Vagina (tissue), 2 donors: ENCODE data around the gene PAX2. TPM values are rescaled to one million over a fixed set of nuclear protein-coding genes. Genes with fewer than 3 reads are reported as not detected.

ENCODE experiments used
- DNase-seq, 2 donors: peaks; one replicate each; pipeline ENCODE4 v3.0.0-alpha.2; 2017; ENCODE audit errors: extremely low spot score in 2 of 2
- H3K27ac ChIP-seq: fragments of 200-600 bp; sonication (generic); one replicate; pipeline ENCODE4 v1.5.1; 2019
- H3K27me3 ChIP-seq: fragments of 200-600 bp; sonication (generic); one replicate; pipeline ENCODE4 v1.5.1; 2019
- H3K36me3 ChIP-seq, 2 donors: fragments of 200-600 bp; sonication (generic); one replicate each; pipeline ENCODE4 v1.5.1; 2017 to 2019
- H3K4me1 ChIP-seq: fragments of 200-600 bp; sonication (generic); one replicate; pipeline ENCODE4 v1.5.1; 2019
- H3K4me3 ChIP-seq, 2 donors: fragments of 200-600 bp; sonication (generic); 1 replicate in 1 of 2; 2 replicates in 1 of 2; pipeline ENCODE4 v1.5.1; 2016 to 2019
- H3K9me3 ChIP-seq: fragments of 200-600 bp; sonication (generic); one replicate; pipeline ENCODE4 v1.5.1; 2019
- CTCF ChIP-seq, 3 experiments: fragments of 450-650 bp in 2 of 3; fragments of 200-600 bp in 1 of 3; sonication (generic) in 1 of 3; IDR thresholded peaks; one replicate each; pipeline ENCODE4 v1.5.1; 2017 to 2019; ENCODE audit warnings: antibody characterized with exemption in 3 of 3, mild to moderate bottlenecking in 2 of 3, moderate library complexity in 2 of 3
- POLR2A ChIP-seq, 2 donors: fragments of 450-650 bp; IDR thresholded peaks; one replicate each; pipeline ENCODE4 v1.6.1; 2017; ENCODE audit warnings: antibody characterized with exemption in 2 of 2, mild to moderate bottlenecking in 2 of 2, moderate library complexity in 2 of 2
- POLR2AphosphoS5 ChIP-seq, 2 donors: sonication (generic); formaldehyde crosslinking; IDR thresholded peaks; one replicate each; pipeline ENCODE4 v1.9.0; 2017; ENCODE audit warnings: antibody characterized with exemption in 2 of 2, mild to moderate bottlenecking in 2 of 2, low read depth in 1 of 2; ENCODE audit not compliant: insufficient read depth in 1 of 2
- intact Hi-C: fragments of 100-400 bp; cut with DNase I; formaldehyde crosslinking; loops from one replicate; pipeline ENCODE4 v1.15.1; 2023
- total RNA-seq: library from RNA; depleted of rRNA; stranded (reverse); fragments of >200 nt; gene quantifications from one replicate; pipeline ENCODE4 v1.2.3, GENCODE V29; 2016

Gene PAX2
- total RNA-seq, 1 donor from 2014 or later: not detected

DNA sequence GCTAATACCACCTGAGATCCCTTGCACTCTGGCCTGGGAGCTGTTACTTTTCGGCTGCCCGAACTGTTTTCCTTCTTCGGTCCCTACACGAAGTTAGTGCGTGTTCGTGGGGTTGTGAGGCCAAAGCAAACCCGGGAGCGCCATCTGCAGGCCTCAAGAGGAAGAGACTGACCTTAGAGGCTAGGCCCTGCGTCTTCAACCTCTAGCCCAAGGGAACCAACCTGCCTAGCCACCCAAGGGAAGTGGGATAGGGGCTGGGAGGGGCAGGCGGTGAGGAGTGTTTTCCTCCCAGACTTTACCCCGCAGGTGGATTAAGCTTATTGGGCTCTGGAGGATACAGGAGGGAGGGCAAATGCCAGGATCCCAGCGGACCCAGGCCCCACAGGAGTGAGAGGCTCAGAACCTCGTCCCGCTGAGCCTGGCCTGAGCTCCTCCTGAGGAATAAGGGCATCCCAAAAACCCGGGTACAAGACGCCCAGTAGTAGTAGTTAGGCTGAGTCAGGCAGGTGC lies 1.7 kb upstream of the PAX2 start:
- Histone ChIP-seq H3K27ac (no peak overlapping the region), H3K4me3 (no peak overlapping the region), H3K27me3 (peaks cover 31% of the 10 kb centered on the region), H3K9me3 (no peaks in the 10 kb centered on the region), H3K36me3 (no peaks in the 10 kb centered on the region), H3K4me1 (peaks cover 53% of the 10 kb centered on the region)
- TF ChIP-seq POLR2AphosphoS5 (IDR thresholded peaks at IDR 0.05; ENCODE audit: insufficient read depth in 1 of 2, low read depth in 1 of 2) (no peak), CTCF (IDR thresholded peaks at IDR 0.05) (peak in 2 of 3 experiments; percentile 16 to 17)
- no peak for DNase-seq
- intact Hi-C loops: no loop called here

- Histone ChIP-seq H3K36me3 (no peaks in the 10 kb centered on the region), H3K27me3 (peaks cover 32% of the 10 kb centered on the region), H3K4me1 (peaks cover 49% of the 10 kb centered on the region), H3K27ac (no peak overlapping the region), H3K4me3 (peak overlapping the region; percentile 5 to 15), H3K9me3 (no peaks in the 10 kb centered on the region)
- DNase-seq: no peak
- TF ChIP-seq POLR2A (IDR thresholded peaks at IDR 0.05) (no peak), POLR2AphosphoS5 (IDR thresholded peaks at IDR 0.05; ENCODE audit: insufficient read depth in 1 of 2, low read depth in 1 of 2) (no peak), CTCF (IDR thresholded peaks at IDR 0.05) (no peak)
- intact Hi-C loops: no loop called here
Measured at GRCh38 chr10:100744136-100744986, 1.0 kb upstream of the PAX2 start.

DNA sequence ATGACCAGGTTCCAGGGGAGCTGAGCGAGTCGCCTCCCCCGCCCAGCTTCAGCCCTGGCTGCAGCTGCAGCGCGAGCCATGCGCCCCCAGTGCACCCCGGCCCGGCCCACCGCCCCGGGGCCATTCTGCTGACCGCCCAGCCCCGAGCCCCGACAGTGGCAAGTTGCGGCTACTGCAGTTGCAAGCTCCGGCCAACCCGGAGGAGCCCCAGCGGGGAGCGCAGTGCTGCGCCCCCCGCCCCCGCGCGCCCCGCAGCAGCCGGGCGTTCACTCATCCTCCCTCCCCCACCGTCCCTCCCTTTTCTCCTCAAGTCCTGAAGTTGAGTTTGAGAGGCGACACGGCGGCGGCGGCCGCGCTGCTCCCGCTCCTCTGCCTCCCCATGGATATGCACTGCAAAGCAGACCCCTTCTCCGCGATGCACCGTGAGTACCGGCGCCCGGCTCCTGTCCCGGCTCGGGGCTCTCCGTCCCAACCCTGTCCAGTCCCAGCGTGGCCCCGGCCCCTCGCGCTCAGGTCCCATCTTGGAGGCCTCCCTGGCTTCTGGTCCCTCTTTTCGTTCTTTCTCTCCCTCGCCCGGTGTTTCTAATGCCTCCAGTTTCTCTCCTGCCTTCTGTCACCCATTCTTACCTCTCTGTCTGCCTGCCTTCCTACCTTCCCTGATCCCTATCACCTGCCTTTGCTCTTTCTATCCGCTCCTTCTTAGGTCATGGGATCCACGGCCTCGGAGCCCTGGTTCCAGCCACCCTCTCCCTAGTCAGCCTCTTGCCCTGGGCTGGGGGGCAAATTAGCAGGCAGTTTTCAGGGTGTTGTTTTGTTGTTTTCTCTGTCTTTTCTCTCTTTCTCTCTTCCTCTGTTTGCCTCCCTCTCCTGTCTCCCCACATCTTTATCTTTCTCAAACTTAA lies 751 bp downstream of the PAX2 start:
- H3K27ac ChIP-seq: no peak overlapping the region
- intact Hi-C loops: no loop called here
- TF ChIP-seq POLR2AphosphoS5 (IDR thresholded peaks at IDR 0.05; ENCODE audit: insufficient read depth in 1 of 2, low read depth in 1 of 2) (no peak), POLR2A (IDR thresholded peaks at IDR 0.05) (no peak), CTCF (IDR thresholded peaks at IDR 0.05) (no peak)
- H3K4me1 ChIP-seq: peaks cover 44% of the 10 kb centered on the region
- H3K27me3 ChIP-seq: peaks cover 22% of the 10 kb centered on the region
- H3K9me3 ChIP-seq: no peaks in the 10 kb centered on the region
- DNase-seq: no peak
- H3K36me3 ChIP-seq: no peaks in the 10 kb centered on the region
- peak overlapping the region in 1 of 2 donors; percentile 15 for H3K4me3 ChIP-seq

DNA sequence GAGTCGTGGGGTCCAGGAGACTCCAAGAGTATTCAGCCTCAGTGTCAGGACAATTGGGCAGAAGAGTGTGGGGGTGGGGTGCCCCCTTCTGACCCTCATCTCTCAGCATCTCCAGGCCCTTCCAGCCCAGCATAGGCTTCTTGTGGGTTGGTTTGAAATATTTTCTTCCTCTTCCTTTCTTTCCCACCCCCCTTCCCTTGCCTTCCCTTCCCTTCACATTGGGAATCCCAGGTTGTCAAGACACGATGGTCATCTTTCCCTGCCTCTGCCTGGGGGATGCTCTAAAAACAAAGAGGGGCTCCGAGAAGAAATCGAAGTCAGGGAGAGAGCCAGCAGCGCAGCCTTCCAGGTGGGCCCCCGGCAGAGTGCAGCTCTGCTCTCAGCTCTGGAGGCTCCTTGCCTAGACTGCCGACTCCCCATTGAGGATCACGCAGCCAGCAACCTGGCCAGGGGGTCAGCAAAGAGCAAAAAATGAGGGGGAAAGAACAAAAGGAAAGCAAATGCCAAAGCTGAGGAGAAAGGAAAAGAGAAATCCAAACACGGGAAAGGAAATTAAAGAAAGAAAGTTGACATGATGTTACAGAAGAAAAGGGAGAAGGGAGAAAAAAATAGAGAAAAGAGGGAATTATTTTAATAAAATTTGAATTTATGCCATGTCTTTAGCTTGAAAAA lies 1.5 kb downstream of the PAX2 start:
- TF ChIP-seq CTCF (IDR thresholded peaks at IDR 0.05): no peak
- TF ChIP-seq POLR2A (IDR thresholded peaks at IDR 0.05): no peak
- TF ChIP-seq POLR2AphosphoS5 (IDR thresholded peaks at IDR 0.05; ENCODE audit: insufficient read depth in 1 of 2, low read depth in 1 of 2): no peak
- H3K27me3 ChIP-seq: peaks cover 22% of the 10 kb centered on the region
- no peak for DNase-seq

More for the DNA sequence above, 1.5 kb downstream of the PAX2 start:
- H3K4me3 ChIP-seq: no peak overlapping the region
- H3K27ac ChIP-seq: no peak overlapping the region
- H3K4me1 ChIP-seq: peaks cover 44% of the 10 kb centered on the region
- intact Hi-C loops: no loop called here
- H3K36me3 ChIP-seq: no peaks in the 10 kb centered on the region
- no peaks in the 10 kb centered on the region for H3K9me3 ChIP-seq
